ENCODE results near the gene TACSTD2.

DNA sequence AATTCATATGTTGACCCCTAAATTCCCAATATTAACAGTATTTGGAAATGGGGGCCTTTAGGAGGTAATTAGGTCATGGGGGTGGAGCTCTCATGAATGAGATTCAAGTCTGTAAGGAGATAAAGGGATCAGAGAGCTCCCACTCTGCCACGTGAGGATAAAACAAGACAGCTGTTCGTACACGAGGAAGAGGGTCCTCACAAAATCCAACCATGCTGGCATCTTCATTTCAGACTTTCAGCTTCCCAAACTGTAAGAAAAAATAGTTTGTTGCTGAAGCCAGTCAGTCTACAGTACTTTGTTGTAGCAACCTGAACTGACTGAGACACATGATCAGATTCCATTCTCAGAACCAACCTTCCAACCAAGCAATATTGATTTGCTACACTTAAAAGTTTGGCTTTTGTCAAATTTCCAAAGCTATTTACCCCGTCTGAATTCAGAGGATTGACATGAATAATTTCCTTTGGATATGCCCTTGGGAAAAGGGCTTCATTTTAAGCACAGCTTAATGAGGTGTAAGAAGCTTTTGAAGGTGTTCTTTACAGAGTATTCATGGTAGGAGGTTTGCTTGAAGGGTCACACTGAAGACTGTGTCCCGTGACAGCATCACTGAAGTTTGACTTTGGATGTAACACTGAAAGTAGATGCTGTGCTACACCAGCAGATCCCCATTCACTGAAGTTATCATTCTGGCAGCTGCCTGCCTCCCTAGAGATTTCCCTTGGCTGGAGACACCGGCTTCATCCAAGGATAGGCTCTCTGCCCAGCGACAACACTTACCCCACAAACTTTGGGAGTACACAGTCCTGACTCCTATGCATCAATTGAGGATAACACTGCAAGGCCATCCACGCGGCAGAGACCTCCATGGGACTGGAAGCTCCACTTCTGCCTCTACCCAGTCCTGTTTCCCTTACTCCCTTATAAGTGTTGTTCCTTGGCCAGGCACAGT, 25.6 kb downstream of the TACSTD2 start:
- TF ChIP-seq ZNF623 (tag by site-specific recombination; IDR thresholded peaks at IDR 0.05), result no peak
- TF ChIP-seq, protein P1, sequence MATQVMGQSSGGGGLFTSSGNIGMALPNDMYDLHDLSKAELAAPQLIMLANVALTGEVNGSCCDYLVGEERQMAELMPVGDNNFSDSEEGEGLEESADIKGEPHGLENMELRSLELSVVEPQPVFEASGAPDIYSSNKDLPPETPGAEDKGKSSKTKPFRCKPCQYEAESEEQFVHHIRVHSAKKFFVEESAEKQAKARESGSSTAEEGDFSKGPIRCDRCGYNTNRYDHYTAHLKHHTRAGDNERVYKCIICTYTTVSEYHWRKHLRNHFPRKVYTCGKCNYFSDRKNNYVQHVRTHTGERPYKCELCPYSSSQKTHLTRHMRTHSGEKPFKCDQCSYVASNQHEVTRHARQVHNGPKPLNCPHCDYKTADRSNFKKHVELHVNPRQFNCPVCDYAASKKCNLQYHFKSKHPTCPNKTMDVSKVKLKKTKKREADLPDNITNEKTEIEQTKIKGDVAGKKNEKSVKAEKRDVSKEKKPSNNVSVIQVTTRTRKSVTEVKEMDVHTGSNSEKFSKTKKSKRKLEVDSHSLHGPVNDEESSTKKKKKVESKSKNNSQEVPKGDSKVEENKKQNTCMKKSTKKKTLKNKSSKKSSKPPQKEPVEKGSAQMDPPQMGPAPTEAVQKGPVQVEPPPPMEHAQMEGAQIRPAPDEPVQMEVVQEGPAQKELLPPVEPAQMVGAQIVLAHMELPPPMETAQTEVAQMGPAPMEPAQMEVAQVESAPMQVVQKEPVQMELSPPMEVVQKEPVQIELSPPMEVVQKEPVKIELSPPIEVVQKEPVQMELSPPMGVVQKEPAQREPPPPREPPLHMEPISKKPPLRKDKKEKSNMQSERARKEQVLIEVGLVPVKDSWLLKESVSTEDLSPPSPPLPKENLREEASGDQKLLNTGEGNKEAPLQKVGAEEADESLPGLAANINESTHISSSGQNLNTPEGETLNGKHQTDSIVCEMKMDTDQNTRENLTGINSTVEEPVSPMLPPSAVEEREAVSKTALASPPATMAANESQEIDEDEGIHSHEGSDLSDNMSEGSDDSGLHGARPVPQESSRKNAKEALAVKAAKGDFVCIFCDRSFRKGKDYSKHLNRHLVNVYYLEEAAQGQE (tag by site-specific recombination; IDR thresholded peaks at IDR 0.05), result no peak
- TF ChIP-seq, protein P2, sequence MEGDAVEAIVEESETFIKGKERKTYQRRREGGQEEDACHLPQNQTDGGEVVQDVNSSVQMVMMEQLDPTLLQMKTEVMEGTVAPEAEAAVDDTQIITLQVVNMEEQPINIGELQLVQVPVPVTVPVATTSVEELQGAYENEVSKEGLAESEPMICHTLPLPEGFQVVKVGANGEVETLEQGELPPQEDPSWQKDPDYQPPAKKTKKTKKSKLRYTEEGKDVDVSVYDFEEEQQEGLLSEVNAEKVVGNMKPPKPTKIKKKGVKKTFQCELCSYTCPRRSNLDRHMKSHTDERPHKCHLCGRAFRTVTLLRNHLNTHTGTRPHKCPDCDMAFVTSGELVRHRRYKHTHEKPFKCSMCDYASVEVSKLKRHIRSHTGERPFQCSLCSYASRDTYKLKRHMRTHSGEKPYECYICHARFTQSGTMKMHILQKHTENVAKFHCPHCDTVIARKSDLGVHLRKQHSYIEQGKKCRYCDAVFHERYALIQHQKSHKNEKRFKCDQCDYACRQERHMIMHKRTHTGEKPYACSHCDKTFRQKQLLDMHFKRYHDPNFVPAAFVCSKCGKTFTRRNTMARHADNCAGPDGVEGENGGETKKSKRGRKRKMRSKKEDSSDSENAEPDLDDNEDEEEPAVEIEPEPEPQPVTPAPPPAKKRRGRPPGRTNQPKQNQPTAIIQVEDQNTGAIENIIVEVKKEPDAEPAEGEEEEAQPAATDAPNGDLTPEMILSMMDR (tag by site-specific recombination; IDR thresholded peaks at IDR 0.05), result no peak
- TF ChIP-seq ZSCAN30 (tag by site-specific recombination; IDR thresholded peaks at IDR 0.05), result no peak
- TF ChIP-seq ZNF776 (tag by site-specific recombination; IDR thresholded peaks at IDR 0.05; ENCODE audit: borderline replicate concordance), result no peak
- no peak for TF ChIP-seq ZNF138 (tag by site-specific recombination; IDR thresholded peaks at IDR 0.05; ENCODE audit: borderline replicate concordance)
- TF ChIP-seq, protein P3, sequence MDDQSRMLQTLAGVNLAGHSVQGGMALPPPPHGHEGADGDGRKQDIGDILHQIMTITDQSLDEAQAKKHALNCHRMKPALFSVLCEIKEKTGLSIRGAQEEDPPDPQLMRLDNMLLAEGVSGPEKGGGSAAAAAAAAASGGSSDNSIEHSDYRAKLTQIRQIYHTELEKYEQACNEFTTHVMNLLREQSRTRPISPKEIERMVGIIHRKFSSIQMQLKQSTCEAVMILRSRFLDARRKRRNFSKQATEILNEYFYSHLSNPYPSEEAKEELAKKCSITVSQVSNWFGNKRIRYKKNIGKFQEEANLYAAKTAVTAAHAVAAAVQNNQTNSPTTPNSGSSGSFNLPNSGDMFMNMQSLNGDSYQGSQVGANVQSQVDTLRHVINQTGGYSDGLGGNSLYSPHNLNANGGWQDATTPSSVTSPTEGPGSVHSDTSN (CRISPR knock-in tag; IDR thresholded peaks at IDR 0.05), result no peak
- no peak for TF ChIP-seq ZFP69B (tag by site-specific recombination; IDR thresholded peaks at IDR 0.05)
- TF ChIP-seq TCF7L2 (IDR thresholded peaks at IDR 0.05; ENCODE audit: borderline replicate concordance, low read depth, low read length), result no peak
- no peak for TF ChIP-seq ZBTB1 (tag by site-specific recombination; IDR thresholded peaks at IDR 0.05)
- no peak for TF ChIP-seq ZNF571 (tag by site-specific recombination; IDR thresholded peaks at IDR 0.05)
- TF ChIP-seq ZNF133 (tag by site-specific recombination; IDR thresholded peaks at IDR 0.05), result no peak
- TF ChIP-seq ZNF529 (tag by site-specific recombination; IDR thresholded peaks at IDR 0.05; ENCODE audit: insufficient replicate concordance), result no peak
- TF ChIP-seq, protein P4, sequence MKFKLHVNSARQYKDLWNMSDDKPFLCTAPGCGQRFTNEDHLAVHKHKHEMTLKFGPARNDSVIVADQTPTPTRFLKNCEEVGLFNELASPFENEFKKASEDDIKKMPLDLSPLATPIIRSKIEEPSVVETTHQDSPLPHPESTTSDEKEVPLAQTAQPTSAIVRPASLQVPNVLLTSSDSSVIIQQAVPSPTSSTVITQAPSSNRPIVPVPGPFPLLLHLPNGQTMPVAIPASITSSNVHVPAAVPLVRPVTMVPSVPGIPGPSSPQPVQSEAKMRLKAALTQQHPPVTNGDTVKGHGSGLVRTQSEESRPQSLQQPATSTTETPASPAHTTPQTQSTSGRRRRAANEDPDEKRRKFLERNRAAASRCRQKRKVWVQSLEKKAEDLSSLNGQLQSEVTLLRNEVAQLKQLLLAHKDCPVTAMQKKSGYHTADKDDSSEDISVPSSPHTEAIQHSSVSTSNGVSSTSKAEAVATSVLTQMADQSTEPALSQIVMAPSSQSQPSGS (tag by site-specific recombination; IDR thresholded peaks at IDR 0.05; ENCODE audit: low read depth), result no peak
